Measurements from ENCODE around the gene RCOR2. TPM values are rescaled to one million over a fixed set of nuclear protein-coding genes. Genes with fewer than 3 reads are reported as not detected.
"Not testable (repeated sequence)": the region's sequence is repeated elsewhere in the genome, so short reads cannot be mapped to it uniquely, and the experiment has no call there.

Gene RCOR2
- total RNA-seq, 1 donor from 2014 or later, result 108 TPM

GRCh38 chr11:63869683-63870082, 47.3 kb downstream of the RCOR2 start:
- Mint-ChIP-seq H3K36me3 (ENCODE audit: low read depth) (no peaks in the 10 kb centered on the region), H3K4me1 (peaks cover 52% of the 10 kb centered on the region), H3K9me3 (no peaks in the 10 kb centered on the region), H3K27me3 (ENCODE audit: low read depth) (no peaks in the 10 kb centered on the region), H3K4me3 (no peak overlapping the region), H3K27ac (ENCODE audit: unreplicated experiment) (peak overlapping the region; percentile 27)
- TF ChIP-seq, protein P1, sequence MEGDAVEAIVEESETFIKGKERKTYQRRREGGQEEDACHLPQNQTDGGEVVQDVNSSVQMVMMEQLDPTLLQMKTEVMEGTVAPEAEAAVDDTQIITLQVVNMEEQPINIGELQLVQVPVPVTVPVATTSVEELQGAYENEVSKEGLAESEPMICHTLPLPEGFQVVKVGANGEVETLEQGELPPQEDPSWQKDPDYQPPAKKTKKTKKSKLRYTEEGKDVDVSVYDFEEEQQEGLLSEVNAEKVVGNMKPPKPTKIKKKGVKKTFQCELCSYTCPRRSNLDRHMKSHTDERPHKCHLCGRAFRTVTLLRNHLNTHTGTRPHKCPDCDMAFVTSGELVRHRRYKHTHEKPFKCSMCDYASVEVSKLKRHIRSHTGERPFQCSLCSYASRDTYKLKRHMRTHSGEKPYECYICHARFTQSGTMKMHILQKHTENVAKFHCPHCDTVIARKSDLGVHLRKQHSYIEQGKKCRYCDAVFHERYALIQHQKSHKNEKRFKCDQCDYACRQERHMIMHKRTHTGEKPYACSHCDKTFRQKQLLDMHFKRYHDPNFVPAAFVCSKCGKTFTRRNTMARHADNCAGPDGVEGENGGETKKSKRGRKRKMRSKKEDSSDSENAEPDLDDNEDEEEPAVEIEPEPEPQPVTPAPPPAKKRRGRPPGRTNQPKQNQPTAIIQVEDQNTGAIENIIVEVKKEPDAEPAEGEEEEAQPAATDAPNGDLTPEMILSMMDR (conservative IDR thresholded peaks at IDR 0.05), result no peak
- no peak for DNase-seq (ENCODE audit: low read depth, low spot score)

DNA sequence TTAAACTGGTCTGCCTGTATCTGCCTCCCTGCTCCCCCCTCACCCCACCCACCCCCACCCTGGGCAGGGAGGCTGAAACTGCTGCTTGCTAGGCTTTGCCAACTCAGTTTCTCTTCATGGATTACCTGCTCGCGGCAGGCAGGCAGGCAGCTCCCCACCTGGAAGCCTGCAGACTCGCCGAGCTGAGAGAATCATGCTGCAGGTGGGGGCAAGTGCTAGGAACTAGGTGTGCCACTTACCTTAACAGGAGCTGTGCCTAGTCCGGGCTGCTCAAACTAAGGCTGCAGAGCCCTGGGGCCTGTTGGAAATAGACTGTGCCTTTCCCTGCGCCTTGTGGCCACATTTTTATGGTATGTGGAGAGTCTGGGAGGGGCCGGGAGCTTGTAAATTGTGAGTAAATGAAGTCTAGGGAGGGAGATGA, 47.8 kb downstream of the RCOR2 start:
- no peaks in the 10 kb centered on the region for H3K27me3 Mint-ChIP-seq (ENCODE audit: low read depth)
- H3K27ac Mint-ChIP-seq (ENCODE audit: unreplicated experiment), result no peak overlapping the region
- H3K4me3 Mint-ChIP-seq, result no peak overlapping the region

GRCh38 chr11:63868399-63869064, 48.4 kb downstream of the RCOR2 start:
- H3K27ac Mint-ChIP-seq (ENCODE audit: unreplicated experiment), result no peak overlapping the region

More for the DNA sequence above, 47.8 kb downstream of the RCOR2 start:
- Mint-ChIP-seq H3K4me1 (peaks cover 49% of the 10 kb centered on the region), H3K36me3 (ENCODE audit: low read depth) (no peaks in the 10 kb centered on the region), H3K9me3 (no peaks in the 10 kb centered on the region)
- TF ChIP-seq, protein P1 (conservative IDR thresholded peaks at IDR 0.05), result no peak
- no peak for DNase-seq (ENCODE audit: low read depth, low spot score)

DNA sequence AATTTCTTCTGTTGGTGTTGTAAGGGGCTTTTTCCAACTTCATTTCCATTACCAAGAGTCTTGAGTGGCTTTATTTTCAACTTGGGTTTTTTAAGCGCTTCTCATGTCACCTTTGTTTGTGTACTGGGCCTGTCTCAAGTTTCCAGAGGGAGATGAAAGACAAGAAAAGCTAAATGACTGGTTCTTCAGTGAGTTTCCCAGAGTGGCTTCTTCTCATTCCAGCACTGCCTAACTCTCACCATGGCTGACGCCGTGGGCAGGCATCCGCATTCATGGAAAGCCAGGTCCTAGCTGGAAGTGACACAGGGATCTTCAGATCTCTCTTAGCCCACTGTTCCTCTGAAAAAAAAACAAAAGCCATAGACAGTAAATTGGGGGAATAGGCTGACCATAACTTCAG, 49.5 kb downstream of the RCOR2 start:
- Mint-ChIP-seq H3K27me3 (ENCODE audit: low read depth) (no peaks in the 10 kb centered on the region), H3K4me1 (peaks cover 51% of the 10 kb centered on the region), H3K27ac (ENCODE audit: unreplicated experiment) (no peak overlapping the region), H3K36me3 (ENCODE audit: low read depth) (no peaks in the 10 kb centered on the region), H3K9me3 (no peaks in the 10 kb centered on the region), H3K4me3 (no peak overlapping the region)
- TF ChIP-seq, protein P1 (conservative IDR thresholded peaks at IDR 0.05), result no peak
- no peak for DNase-seq (ENCODE audit: low read depth, low spot score)

More at GRCh38 chr11:63868399-63869064, 48.4 kb downstream of the RCOR2 start:
- Mint-ChIP-seq H3K9me3 (no peaks in the 10 kb centered on the region), H3K4me3 (no peak overlapping the region), H3K36me3 (ENCODE audit: low read depth) (no peaks in the 10 kb centered on the region), H3K4me1 (peaks cover 45% of the 10 kb centered on the region), H3K27me3 (ENCODE audit: low read depth) (no peaks in the 10 kb centered on the region)
- TF ChIP-seq, protein P1 (conservative IDR thresholded peaks at IDR 0.05), result no peak
- DNase-seq (ENCODE audit: low read depth, low spot score), result no peak

GRCh38 chr11:63866211-63866610, 50.8 kb downstream of the RCOR2 start:
- Mint-ChIP-seq H3K36me3 (ENCODE audit: low read depth) (no peaks in the 10 kb centered on the region), H3K4me3 (no peak overlapping the region), H3K9me3 (no peaks in the 10 kb centered on the region), H3K4me1 (peaks cover 48% of the 10 kb centered on the region), H3K27me3 (ENCODE audit: low read depth) (no peaks in the 10 kb centered on the region), H3K27ac (ENCODE audit: unreplicated experiment) (no peak overlapping the region)
- DNase-seq (ENCODE audit: low read depth, low spot score), result no peak
- TF ChIP-seq, protein P1 (conservative IDR thresholded peaks at IDR 0.05), result no peak

- H3K27me3 Mint-ChIP-seq (ENCODE audit: low read depth); DNase-seq (ENCODE audit: low read depth, low spot score); H3K27ac Mint-ChIP-seq (ENCODE audit: unreplicated experiment); H3K36me3 Mint-ChIP-seq (ENCODE audit: low read depth); H3K4me3 Mint-ChIP-seq; H3K9me3 Mint-ChIP-seq: not testable (repeated sequence)
- H3K4me1 Mint-ChIP-seq, result peaks cover 38% of the 10 kb centered on the region
Observed at GRCh38 chr11:63863620-63864019, 53.3 kb downstream of the RCOR2 start.

Measured in neural crest cell (in vitro differentiated cells).